ENCODE data around the gene HMG20A. TPM values are rescaled to one million over a fixed set of nuclear protein-coding genes. Genes with fewer than 3 reads are reported as not detected.

Gene HMG20A
- total RNA-seq, 1 donor = 30.8 TPM

DNA sequence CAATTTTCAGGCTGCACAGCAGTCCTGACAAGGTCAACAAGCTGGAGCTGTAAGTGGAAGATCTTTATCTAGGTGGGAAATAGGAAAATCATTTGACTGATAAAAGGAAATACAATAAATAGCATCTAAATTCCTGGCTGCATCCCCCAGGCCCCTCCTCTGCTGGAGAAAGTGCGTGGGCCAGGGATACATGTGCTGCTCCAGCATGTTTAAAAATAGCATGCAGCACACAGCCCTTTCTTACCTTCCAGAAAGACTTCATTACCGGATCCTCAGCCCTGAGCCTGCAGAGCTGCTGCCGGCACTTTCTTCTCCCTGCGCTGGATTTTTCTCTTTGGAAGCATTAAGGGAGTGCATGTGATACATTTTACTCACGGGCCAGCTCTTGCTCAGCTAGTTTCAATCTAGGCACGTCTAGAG is 77.3 kb downstream of the HMG20A start:
- no peak for TF ChIP-seq CTCF (IDR thresholded peaks at IDR 0.05; ENCODE audit: extremely low read depth, low read depth, low read length)
- DNase-seq (ENCODE audit: insufficient read length, low spot score, missing footprints) = peak; percentile 22
- Histone ChIP-seq H3K27me3 (ENCODE audit: insufficient read depth, low read length) (no peaks in the 10 kb centered on the region), H4K20me1 (ENCODE audit: insufficient read depth, low read length) (no peaks in the 10 kb centered on the region), H3K27ac (ENCODE audit: low read depth, low read length) (peak overlapping the region; percentile 71), H3K4me2 (ENCODE audit: insufficient read depth, low read length) (peak overlapping the region; percentile 73), H3K36me3 (ENCODE audit: insufficient read depth, low read length) (no peaks in the 10 kb centered on the region), H3K4me3 (ENCODE audit: insufficient read depth, low read length) (no peak overlapping the region), H2AFZ (ENCODE audit: low read length) (no peak overlapping the region), H3K4me1 (ENCODE audit: insufficient read depth, low read length) (peaks cover 47% of the 10 kb centered on the region), H3K9me3 (ENCODE audit: low read depth, low read length) (no peaks in the 10 kb centered on the region), H3K79me2 (ENCODE audit: insufficient read depth, low read length) (no peaks in the 10 kb centered on the region)

DNA sequence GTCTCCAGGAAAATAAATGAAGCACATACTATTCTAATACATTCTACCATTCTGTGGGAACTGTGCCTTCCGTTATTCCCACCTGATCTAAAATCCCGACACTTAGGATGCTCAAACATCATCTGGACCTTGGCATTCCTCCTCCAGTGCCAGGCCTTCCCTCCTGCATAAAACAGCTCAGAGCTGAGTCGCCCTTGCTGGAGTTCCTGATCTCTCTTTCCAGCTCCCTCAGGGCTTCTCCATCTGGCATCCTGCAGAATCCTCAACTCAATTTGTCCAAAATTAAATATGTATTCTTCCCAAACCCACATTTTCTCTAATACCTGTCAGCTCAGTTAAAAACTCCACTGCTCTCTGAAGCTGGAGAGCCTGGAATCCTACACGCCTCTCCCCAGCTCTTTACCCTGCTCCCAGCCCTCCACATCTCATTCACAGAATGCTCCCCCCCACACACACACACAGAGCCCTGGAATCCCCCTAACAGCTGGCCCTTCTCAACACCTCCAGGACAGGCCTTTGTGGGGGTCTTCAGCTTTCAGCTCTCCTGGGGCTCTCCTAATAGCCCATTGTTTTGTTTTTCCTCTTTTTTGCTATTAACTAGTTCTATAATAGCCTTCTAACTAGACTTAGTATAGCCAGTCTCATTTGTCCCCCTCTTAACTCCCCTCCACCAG is 78.5 kb downstream of the HMG20A start:
- Histone ChIP-seq H3K9me3 (ENCODE audit: low read depth, low read length) (no peaks in the 10 kb centered on the region), H3K4me3 (ENCODE audit: insufficient read depth, low read length) (no peak overlapping the region), H3K27ac (ENCODE audit: low read depth, low read length) (no peak overlapping the region), H3K4me1 (ENCODE audit: insufficient read depth, low read length) (peaks cover 35% of the 10 kb centered on the region), H2AFZ (ENCODE audit: low read length) (no peak overlapping the region), H3K36me3 (ENCODE audit: insufficient read depth, low read length) (no peaks in the 10 kb centered on the region), H3K27me3 (ENCODE audit: insufficient read depth, low read length) (no peaks in the 10 kb centered on the region), H3K4me2 (ENCODE audit: insufficient read depth, low read length) (no peak overlapping the region), H4K20me1 (ENCODE audit: insufficient read depth, low read length) (no peaks in the 10 kb centered on the region), H3K79me2 (ENCODE audit: insufficient read depth, low read length) (no peaks in the 10 kb centered on the region)
- DNase-seq (ENCODE audit: insufficient read length, low spot score, missing footprints) = peak; percentile 36
- no peak for TF ChIP-seq CTCF (IDR thresholded peaks at IDR 0.05; ENCODE audit: extremely low read depth, low read depth, low read length)

DNA sequence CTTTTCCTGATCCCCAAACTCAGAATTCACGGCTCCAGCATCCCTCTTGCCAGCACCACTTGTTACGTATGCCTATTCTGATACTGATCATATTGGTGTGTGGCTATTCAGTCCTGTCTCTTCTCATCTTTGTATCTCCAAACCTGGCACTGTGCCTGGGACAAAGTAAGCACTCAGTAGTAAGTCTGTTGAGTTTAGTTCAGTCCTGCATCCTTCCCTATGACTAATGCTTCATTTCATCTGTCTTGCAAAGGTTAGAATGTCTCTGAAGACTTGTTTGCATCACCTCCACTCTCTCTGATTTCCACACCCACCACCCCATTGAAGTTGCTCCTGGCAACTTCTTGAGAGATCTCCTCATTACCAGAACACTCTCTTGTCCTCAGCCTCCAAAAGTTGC is 80.3 kb downstream of the HMG20A start:
- Histone ChIP-seq H3K27me3 (ENCODE audit: insufficient read depth, low read length) (no peaks in the 10 kb centered on the region), H2AFZ (ENCODE audit: low read length) (no peak overlapping the region), H3K9me3 (ENCODE audit: low read depth, low read length) (no peaks in the 10 kb centered on the region), H3K36me3 (ENCODE audit: insufficient read depth, low read length) (no peaks in the 10 kb centered on the region), H3K4me1 (ENCODE audit: insufficient read depth, low read length) (peaks cover 28% of the 10 kb centered on the region), H3K4me2 (ENCODE audit: insufficient read depth, low read length) (no peak overlapping the region), H4K20me1 (ENCODE audit: insufficient read depth, low read length) (no peaks in the 10 kb centered on the region), H3K4me3 (ENCODE audit: insufficient read depth, low read length) (no peak overlapping the region), H3K79me2 (ENCODE audit: insufficient read depth, low read length) (no peaks in the 10 kb centered on the region), H3K27ac (ENCODE audit: low read depth, low read length) (no peak overlapping the region)
- no peak for TF ChIP-seq CTCF (IDR thresholded peaks at IDR 0.05; ENCODE audit: extremely low read depth, low read depth, low read length)
- no peak for DNase-seq (ENCODE audit: insufficient read length, low spot score, missing footprints)

DNA sequence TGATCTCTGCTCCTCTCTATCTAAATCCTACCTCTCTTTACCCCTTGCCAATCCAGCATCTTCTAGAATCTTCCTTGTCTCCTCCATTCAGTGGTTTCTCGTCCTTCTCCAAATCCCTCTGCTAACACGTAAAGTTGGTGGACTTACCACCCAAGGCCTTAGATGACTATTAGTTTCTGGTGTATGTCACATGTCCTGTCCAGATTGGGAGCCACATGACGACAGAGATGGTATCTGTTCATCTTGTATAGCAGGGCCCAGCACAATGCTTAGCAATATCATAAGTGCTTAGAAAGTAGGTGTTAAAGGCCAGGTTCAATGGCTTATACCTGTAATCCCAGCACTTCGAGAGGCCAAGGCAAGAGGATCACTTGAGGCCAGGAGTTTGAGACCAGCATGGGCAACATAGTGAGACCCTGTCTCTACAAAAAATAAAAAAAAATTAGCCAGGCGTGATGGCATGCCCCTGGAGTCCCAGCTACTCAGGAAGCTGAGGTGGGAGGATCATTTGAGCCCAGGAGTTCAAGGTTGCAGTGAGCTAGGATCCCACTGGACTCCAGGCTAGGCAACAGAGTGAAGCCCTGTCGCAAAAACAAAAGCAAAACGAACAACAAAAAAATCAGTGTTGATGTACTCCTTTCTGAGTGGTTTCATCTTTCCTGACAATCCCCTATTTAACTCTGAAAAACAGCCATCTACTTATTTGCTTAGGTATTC is 81.8 kb downstream of the HMG20A start:
- Histone ChIP-seq H3K9me3 (ENCODE audit: low read depth, low read length) (no peaks in the 10 kb centered on the region), H2AFZ (ENCODE audit: low read length) (no peak overlapping the region), H3K4me3 (ENCODE audit: insufficient read depth, low read length) (no peak overlapping the region), H3K79me2 (ENCODE audit: insufficient read depth, low read length) (no peaks in the 10 kb centered on the region), H3K36me3 (ENCODE audit: insufficient read depth, low read length) (no peaks in the 10 kb centered on the region), H3K27ac (ENCODE audit: low read depth, low read length) (no peak overlapping the region), H3K4me1 (ENCODE audit: insufficient read depth, low read length) (peaks cover 26% of the 10 kb centered on the region), H3K4me2 (ENCODE audit: insufficient read depth, low read length) (no peak overlapping the region), H4K20me1 (ENCODE audit: insufficient read depth, low read length) (no peaks in the 10 kb centered on the region), H3K27me3 (ENCODE audit: insufficient read depth, low read length) (no peaks in the 10 kb centered on the region)
- TF ChIP-seq CTCF (IDR thresholded peaks at IDR 0.05; ENCODE audit: extremely low read depth, low read depth, low read length) = no peak
- DNase-seq (ENCODE audit: insufficient read length, low spot score, missing footprints) = no peak
